B cell (primary cell): ENCODE results near the gene TRHDE.

Experiments used
- CTCF ChIP-seq: fragments of 200-600 bp; IDR thresholded peaks from one replicate; pipeline ENCODE4 v1.8.0; 2022; ENCODE audit warnings: antibody characterized with exemption, mild to moderate bottlenecking
- EZH2 ChIP-seq: IDR thresholded peaks from 2 replicates; pipeline ENCODE4 v1.6.1; 2012; ENCODE audit warnings: borderline replicate concordance, low read depth, mild to moderate bottlenecking, moderate library complexity, low read length; ENCODE audit not compliant: insufficient read depth, poor library complexity, severe bottlenecking

- TF ChIP-seq CTCF (no peak), EZH2 (no peak)
Observed at GRCh38 chr12:72273499-72273837, 1.3 kb downstream of the TRHDE start.
